ENCODE data around the gene KRT80.

The KRT80 gene

DNA sequence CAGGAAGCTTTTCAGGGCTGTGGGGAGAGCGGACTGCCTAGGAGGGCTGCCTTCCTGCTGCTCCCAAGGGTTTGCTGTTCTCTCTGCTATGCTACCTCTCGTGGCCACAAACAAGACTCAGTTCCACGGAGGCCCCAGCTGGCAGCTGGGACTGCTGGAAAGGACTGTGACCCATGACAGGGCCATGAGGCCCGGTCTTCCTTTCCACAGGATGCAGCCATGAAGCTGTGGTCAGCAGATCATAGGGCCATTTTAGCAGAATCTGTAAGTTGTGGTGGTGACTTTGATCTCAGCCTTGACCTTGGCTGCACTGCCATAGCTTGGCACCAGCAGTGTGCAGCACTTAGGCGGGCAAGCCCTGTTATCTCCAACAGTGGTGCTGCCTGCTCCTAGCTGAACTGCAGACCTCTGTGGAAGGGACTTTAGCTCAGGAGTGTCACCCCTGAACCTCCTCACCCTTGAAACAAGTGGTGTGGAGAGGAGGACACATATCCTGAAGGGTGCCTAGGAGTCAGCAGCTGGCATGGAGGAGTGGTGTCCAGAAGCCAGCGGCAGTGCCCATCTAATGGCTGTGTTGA, 12.3 kb downstream of the KRT80 start:
- no peak for DNase-seq (ENCODE audit: low read depth, low spot score)

DNA sequence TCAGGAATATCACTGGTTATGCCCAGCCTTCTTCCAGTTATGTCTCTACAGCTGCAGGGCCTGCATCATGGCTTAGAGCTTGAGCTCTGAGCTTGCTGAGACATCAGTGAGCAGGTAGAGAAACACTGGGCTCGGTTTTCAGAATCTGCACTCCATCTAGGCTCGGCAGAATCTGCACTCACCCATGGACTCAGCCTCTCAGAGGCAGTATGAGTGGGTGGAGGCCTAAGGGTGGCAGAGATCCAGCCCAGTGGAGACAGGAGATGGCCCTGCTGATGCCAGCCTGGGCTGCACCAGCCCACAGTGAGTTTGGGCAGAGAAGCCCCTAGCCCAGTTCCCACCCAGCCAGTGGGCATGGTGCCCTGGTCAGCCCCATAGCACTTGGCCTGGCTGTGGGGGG, 12.8 kb downstream of the KRT80 start:
- DNase-seq (ENCODE audit: low read depth, low spot score), result no peak

DNA sequence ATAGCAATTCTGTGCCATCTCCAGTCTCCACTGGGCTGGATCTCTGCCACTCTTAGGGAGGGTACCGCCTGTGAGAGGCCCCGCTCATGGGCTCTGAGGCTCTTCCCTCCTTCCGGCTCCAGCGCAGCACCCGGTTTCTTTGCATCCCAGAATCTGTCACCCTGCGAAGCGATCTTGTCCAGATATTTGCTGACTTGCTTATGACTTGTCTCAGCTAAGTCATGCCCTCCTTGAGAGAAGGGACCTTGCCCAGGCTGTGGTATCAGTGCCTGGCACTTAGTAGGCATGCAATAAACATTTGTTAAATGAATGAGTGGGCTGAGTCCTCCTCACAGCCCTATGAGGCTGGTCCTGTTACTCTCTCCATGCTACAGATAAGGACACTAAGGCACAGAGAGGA, 13.4 kb downstream of the KRT80 start:
- DNase-seq (ENCODE audit: low read depth, low spot score), result no peak

DNA sequence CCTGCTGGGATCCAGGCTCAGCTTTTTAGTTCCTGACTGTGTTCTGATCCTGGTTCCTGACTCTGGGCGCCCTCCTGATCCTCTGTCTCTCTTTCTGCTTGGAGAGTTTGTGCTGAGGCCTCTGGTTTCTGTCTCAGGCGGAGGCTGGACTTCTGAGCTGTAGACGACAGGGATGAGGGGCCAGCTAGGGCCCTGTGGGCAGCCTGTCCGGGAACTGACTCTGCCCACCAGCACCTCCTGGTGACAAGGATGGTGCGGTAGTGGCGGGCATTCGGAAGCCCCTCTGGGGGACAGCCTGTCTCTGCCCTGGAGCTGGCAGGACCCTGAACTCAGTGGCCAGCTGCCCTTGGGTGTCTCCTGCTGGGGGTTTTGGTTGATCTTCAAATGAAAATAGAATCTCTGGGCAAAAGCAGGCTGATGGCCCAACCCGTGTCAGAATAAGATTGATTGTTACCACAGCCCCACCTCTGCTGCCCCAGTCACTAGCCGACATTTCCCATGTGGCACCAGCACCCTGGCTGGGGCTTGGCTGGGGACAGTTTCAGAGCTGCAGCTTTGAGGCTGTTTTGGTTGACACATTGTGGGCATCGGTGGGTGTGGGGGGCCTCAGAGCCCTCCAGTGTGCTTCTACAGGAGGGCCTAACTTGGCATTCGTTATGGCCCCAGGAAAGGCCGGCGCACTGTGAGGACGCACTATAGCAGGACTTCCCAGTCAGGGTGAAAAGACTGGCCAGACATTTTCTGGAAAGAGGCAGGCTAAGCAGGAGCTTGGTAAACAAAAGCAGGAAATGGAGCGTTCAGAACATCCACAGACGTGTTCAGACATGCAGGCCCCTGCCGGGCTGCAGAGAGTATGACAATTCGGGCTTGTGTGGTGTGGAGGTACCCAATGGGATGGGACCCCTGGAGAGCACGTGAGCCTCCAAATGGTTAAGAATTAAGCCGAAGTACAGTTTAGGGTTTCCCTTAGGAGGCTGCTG, 16.2 kb downstream of the KRT80 start:
- no peak for DNase-seq (ENCODE audit: low read depth, low spot score)

DNA sequence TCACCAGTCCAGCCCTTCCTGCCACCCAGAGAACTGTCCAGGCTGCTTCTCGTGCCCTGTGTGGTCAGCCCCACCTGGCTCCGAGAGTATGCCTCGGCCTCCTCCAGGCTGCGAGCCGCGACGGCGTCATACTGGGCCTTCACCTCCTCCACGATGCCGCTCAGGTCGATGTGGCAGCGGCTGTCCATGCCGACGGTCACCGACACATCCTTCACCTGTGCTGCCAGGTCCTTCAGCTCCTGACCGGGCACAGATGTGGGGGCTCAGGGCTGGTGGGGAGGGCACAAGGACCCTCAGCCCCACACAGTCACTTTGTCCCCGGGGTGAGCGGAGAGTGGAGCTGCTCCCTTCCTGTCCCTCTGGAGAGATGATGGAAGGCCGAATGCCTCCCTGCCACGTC, 18.3 kb downstream of the KRT80 start:
- no peak for DNase-seq (ENCODE audit: low read depth, low spot score)

DNA sequence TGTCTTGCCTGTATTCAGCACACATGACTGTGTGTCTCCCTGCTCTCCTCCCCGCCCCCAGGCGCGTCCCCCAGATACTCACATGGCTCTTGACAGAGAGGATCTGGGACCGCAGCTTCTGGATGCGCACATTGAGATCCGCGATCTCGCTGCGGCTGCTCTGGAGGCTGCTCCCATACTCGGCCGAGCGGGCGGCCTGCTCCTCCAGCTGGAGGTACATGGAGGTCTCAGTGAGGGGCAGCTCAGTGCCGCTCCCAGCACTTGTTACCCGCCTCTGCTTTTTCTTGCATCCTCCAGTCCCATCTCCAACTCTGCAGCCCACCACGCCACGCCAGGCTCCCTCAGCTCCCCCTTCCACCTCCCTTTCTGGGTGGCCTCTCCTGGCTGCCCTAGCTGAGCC, 18.9 kb downstream of the KRT80 start:
- DNase-seq (ENCODE audit: low read depth, low spot score), result no peak

DNA sequence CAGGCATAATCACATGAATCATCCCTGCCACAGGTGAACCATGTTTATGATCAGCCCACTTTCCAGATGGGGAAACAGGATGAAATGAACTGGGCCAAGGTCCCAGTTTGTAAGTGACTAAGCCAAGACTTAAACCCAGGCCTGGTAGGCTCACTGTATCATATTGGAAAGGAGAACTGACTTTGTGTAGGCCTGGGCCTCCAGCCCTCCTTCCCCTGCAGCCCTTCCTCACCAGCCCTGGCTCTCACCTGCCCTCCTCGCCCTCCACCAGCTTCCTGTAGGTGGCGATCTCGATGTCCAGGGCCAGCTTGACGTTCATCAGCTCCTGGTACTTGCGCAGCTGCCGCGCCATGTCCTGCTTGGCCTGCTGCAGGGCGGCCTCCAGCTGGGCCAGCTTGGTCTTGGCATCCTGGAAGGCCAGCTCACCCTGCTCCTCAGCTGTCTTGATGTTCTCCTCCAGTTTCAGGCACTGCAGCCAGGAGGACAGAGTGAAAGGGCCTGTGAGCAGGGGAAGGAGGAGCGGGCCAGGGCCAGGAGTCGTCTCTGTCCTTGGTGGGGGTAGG, 19.8 kb downstream of the KRT80 start:
- DNase-seq (ENCODE audit: low read depth, low spot score), result no peak

- DNase-seq (ENCODE audit: low read depth, low spot score), result no peak
Measured at GRCh38 chr12:52170827-52171226, 21.0 kb downstream of the KRT80 start.

DNA sequence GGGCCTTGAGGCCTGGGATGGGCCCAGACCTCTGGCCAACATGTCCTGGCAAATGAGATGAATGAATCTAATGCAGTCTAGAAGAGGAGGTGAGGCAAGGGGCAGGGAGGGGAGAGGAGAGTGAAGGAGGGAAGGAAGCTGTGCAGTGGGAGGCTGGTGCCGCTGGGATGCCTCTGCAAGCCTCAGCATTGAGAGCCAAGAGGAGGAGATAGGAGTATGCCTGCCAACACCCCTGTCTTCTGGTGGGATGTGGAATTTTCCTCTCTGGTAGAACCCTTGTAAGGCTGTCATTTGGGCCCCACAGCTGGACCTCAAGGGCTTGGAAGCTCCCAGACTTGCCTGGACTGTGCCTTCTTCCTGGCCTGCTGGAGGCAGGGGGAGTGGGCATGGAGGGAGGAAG, 21.9 kb downstream of the KRT80 start:
- no peak for DNase-seq (ENCODE audit: low read depth, low spot score)

DNA sequence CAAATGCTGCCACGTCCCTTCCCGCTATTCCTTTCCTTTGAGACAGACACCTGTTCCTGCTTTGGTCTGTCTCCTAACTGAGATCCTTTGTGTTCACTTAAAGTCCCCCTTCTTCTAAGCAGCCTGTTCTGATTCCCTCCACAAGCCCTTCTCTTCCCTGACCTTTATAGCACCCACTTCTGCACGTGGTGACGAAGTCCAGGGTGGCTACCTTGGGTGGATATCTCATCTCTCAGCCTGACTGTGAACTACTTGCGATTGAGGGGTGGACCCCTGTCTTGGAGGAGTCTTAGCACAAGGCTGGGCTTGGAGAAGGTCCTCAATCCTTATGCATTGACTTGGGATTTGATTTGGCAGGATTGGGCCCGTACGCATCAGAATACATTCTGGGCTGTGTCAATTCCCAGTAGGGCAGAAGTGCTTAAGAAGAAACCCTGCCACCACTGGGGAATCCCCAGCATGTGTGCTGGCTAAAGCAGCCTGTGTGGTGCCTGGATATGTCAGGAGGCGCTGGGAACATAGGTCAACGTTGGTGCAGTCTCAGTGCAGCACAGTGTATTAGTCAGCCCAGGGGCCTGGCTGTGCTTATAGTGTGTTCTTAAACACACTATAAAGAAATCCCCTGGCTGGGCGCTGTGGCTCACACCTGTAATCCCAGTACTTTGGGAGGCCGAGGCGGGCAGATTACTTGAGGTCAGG, 23.6 kb downstream of the KRT80 start:
- peak; percentile 53 for DNase-seq (ENCODE audit: low read depth, low spot score)

DNA sequence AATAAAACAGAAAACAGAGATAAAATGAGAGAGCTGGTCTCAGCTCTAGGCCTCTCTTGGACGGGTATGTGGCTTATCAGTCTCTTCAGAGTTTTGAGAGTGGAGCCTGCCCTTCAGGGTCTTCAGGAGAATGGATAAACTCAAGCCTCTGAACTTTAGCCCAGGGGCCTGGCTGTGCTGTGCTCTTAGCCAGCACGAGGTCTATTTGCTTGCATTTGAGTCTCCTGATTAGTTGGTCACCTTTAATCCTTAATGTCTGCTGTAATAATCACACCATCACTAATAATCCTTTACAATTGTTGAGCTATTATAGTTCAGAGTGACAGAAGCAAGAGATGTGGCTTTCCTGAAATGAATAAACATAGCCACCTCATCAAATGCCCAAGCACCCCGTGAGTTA, 24.3 kb downstream of the KRT80 start:
- DNase-seq (ENCODE audit: low read depth, low spot score), result no peak

GRCh38 chr12:52166672-52167071, 25.1 kb downstream of the KRT80 start:
- DNase-seq (ENCODE audit: low read depth, low spot score), result no peak

DNA sequence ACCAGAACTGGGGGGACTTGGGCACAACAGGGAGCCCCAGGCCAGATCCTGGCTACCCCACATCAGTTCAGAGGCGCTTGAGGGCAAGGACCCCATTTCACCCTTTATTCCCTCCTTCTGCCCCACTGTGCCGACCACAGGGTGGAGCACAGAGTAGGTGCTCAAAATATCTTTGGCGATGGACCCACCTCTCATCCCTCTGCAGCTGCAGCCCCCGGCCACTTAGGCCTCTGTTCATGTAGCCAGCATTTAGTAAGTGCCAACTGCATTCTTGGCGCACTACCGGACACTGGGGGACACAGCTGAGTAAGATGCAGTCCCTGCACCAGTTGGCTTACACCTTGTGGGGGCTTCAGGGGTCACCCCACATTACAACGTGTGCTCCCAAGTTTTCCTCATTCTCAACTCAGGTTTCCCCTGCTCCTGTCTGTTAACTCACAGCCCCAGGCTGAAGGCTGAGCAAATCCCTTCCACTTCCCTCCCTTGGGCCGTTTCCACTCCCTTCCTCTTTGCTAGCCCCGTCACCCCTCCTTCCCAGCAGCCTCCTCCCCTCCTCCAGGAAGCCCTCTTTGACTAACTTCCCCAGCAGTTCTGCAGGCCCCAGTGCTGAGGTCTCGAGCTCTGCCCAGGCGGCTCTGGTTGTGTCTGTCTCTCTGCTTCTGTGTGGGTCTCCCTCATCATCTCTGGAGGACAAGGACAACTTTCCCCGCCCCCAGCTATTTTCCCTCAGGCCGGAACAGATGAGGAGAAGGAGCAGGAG, 26.5 kb downstream of the KRT80 start:
- DNase-seq (ENCODE audit: low read depth, low spot score), result no peak

DNA sequence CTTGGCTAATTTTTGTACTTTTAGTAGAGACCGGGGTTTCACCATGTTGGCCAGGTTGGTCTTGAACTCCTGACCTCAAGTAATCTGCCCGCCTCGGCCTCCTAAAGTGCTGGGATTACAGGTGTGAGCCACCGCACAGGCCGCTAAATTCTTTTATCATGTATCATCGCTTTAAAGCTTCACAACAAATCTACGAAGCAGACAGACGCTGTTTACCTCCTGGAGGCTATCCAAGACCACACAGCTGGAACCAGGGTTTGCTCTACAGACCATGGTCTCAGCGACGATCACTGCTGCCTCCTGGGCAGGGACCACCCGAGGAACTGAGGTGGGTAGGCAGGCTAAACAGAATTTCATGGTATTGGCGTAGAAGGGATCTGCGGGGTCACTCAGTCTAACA, 27.2 kb downstream of the KRT80 start:
- DNase-seq (ENCODE audit: low read depth, low spot score), result no peak

DNA sequence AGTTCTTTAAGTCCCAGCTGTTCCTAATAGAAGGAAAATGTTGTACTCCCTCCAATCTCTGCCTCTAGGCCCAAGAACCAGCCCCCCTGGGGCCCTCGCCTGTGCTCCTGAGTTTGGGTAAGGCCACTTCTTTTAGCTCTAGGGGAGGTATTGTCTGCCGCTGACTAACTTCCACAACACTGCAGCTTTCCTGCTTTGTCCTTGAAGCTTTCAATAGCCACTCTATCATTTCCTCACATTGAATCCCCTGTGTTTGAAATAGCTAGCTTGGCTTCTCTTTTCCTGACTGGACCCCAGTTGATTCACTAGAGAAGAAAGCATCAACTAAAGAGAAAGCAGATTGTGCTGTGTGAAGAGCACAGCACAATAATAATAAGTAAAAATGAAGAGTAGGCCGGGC, 28.8 kb downstream of the KRT80 start:
- DNase-seq (ENCODE audit: low read depth, low spot score), result no peak

GRCh38 chr12:52160200-52160599, 31.6 kb downstream of the KRT80 start:
- DNase-seq (ENCODE audit: low read depth, low spot score), result no peak

- no peak for DNase-seq (ENCODE audit: low read depth, low spot score)
Measured at GRCh38 chr12:52157566-52158150, 34.2 kb downstream of the KRT80 start.

DNA sequence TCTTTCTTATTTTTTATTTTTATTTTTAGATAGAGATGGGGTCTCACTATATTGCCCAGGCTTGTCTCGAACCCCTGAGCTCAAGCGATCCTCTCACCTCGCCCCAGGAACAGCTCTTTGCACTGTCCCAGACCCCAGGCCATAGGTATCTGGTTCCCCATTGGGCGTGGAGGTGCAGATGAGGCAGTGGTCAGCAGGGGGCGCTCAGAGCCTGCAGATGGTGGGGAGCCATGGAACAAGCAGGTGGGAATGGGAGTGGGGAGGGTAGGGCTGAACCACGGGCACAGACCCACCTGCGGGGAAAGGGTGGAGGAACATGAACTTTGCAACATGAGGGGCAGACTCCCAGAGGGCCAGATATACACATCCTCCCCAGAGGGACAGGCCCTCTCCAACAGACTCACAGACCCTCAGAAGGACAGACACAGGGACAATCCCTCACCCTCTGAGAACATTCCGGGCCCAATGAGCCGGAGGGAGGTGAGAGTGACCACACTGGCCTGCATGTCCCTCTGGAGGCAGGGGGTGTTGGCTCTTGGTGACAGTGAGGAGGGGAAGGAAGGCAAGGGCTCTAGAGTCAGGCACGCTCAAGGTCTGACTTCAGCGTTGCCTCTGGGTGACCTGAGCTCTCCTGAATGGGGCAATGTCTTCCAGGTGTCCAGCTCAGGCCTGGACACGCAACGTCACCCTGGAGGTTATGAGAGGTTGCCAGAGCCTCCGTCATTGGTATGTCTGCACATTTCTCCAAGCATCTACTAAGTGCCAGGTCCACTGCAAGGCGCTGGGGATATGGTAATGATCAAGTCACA, 34.9 kb downstream of the KRT80 start:
- DNase-seq (ENCODE audit: low read depth, low spot score), result no peak

GRCh38 chr12:52156311-52156710, 35.5 kb downstream of the KRT80 start:
- DNase-seq (ENCODE audit: low read depth, low spot score), result no peak
